Activated CD4-positive, alpha-beta T cell treated with anti-CD3 and anti-CD28 coated beads for 1 hour (primary cell): ENCODE measurements around the gene SPECC1L.
"Not testable (repeated sequence)": the region's sequence is repeated elsewhere in the genome, so short reads cannot be mapped to it uniquely, and the experiment has no call there.

Experiments used
- DNase-seq: peaks from one replicate; pipeline ENCODE4 v3.0.0-alpha.2; 2020

SPECC1L gene

DNA sequence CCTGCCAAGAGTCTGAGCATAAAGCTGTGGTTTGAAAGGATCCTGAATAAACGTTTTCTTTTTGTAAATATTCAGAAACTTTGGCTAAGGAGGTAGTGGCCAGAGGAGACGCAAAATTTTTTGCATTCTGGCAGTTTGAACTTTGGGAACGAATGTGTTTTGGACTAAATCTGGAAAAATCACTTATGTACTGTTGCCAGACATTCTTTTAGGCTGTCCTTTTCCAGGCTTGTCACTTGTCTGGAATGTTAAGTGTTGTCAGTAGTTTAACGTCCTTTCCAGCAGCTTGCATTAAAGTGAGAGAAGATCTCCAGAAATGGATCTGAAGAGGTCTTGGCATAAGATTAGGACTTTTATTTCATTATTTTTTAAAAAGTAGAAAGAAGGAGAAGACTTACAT lies 18.5 kb downstream of the SPECC1L start:
- no peak for DNase-seq

DNA sequence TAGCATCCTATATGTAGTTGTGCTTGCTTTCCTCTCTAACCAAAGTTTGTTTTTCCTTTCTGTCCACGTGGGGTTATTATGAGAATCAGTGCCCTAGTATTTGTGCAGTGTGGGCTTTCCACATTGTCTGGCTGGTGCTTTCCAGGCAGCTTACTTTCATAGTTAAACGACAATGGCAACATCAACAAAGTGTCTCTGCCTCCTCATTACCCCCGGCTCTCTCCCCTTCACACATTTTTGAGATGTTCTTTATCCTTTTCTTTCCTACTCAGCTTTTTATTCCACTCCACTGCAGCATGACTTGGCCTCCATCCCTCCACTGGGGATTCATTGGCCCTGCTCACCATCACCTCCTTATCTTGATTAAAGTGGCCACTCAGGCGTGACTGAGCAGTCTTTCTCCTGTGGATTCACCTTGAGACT lies 19.1 kb downstream of the SPECC1L start:
- DNase-seq: no peak

DNA sequence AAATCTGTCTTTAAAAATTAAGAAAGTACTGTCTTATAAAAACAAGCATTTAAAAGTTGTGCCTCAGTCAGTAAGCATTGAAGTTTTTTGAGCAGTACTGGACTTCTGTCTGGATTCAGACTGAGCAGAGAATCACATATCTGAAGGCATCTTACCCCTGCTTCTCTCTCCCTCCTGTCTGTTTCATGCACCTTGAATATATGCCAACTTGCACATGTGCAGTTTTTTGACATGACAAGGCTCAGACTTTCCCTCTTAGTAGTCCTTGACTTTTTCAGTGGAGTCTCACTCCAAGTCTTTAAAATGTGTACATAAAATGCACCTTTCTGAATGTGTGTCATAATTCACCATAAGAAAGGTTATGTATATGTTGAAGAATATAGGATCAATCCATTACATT lies 19.8 kb downstream of the SPECC1L start:
- no peak for DNase-seq

DNA sequence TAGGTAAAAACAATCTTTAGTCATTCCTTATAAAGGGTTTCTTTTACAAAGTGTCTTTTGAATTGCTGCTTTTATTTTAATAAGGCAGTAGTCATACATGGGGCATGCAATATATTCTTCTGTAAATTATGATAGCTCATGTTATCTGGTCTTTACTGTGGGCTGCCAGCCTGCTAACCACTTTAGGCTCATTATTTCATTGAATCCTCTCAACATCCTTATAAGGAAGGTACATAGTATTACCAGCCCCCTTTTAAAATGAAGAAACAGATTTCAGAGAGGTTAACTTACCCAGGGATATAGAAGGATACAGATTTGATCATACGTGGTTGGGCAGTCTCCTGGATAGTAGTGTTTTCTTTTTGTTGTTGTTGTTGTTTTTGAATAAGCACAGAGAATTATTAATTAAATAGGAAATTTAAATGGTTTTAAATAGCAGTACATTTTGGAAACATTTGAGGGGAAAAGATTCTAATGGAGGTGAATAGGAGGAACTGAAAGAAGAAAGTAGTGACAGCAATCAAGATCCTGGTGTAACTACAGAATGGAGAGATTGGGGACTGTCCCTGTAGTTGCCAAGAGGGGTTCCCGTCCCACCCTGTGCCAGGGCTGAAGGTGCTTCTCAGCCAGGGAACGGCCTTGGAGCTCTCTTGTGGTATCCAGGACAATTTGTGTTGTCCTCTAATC lies 21.0 kb downstream of the SPECC1L start:
- DNase-seq: no peak

DNA sequence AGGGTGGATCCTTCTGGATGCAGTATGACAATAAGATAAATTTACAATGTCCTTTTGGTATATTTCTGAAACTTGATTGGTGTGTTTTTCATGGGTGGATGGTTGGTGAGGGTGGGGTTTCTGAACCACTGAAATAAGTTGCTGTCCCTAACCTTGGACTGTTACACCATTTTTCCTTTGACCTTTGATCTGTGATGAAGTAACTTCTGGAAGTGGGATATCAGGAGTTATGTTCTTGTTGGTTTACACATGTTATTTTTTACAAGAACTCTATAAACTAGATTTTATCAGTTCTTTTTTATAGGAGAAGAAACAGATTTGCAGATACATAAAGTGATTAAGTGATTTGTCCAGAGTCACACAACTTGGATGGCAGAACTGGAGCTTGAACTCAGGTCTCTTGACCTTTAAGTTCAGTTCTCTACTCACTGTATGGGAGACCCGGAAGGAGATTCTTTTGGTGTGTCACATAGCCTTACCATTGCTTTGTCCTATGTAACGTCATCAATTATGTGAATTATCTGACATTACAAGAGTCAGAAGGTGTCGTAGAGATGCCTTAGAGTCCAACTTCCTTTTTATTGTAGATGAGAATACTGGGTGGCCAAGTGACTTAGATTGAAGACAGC lies 21.7 kb downstream of the SPECC1L start:
- not testable (repeated sequence) for DNase-seq

DNA sequence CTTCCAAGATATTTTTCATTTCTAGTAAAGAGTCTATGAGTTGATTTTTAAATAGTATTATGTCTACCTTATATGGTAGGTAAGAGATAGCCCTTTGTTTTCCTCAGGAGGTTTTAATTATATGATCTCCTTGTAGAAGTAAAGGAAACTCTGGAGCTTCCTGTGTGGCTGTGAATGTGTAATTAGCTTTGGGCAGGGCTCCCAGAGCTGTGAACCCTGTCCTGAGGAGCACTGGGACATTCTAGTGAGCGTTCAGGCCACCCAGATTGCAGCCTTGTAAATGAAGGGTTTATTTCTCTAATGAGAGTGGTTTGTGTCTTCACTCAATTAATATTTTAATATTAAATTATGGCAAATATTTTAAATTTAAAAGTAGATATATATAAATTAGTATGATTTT lies 24.3 kb downstream of the SPECC1L start:
- not testable (repeated sequence) for DNase-seq

DNA sequence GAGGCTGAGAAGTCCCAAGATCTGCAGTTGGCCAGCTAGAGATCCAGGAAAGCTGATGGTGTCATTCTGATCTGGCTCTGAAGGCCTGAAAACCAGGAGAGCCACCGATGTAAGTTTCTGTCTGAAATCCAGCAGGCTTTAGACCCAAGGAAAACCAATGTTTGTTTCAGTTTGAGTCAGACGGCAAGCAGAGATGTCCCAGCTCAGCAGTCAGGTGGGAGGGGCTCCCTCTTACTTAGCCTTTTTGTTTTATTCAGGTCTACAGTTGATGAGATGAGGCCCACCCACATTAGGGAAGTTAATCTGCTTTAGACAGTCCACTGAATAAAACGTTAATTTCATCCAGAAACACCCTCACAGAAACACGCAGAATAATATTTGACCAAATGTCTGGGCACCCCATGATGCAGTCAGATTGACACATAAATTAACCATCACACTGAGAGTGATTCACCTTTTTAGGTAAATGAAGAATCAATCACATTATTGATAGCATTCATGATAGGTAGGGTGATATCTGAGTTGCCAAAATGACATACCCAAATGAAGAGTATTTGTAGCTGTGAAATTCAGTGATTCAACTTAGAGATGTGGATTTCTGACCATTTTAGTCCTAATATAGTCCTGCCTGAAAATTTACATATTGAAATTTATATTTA lies 28.0 kb downstream of the SPECC1L start:
- DNase-seq: not testable (repeated sequence)

DNA sequence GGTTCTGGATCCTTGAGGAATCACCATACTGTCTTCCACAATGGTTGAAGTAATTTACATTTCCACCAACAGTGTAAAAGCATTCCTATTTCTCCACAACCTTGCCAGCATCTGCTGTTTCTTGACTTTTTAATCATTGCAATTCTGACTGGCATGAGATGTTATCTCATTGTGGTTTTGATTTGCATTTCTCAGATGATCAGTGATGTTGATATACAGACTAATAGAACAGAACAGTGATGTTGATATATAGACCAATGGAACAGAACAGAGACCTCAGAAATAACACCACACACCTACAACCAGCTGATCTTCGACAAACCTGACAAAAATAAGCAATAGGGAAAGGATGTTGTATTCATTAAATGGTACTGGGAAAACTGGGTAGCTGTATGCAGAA lies 29.9 kb downstream of the SPECC1L start:
- not testable (repeated sequence) for DNase-seq

DNA sequence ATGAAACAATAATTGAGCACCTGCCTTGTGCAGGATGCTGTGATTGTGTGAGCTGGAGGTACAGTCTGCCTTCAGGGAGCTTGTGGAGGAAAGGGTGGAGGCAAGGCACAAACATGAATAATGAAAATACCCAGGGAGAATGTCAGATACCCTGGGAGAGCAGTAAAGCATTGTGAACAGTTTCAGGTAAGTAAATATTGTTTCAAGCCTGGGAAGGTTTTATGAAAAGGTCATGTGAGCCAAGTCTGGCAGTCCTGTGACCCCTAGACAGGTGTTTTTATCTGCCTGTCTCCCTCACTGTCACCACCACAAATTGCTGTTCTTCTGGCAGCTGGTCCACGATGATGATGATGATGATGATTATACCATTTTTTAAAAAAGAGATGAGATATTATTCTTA lies 32.0 kb downstream of the SPECC1L start:
- DNase-seq: no peak

DNA sequence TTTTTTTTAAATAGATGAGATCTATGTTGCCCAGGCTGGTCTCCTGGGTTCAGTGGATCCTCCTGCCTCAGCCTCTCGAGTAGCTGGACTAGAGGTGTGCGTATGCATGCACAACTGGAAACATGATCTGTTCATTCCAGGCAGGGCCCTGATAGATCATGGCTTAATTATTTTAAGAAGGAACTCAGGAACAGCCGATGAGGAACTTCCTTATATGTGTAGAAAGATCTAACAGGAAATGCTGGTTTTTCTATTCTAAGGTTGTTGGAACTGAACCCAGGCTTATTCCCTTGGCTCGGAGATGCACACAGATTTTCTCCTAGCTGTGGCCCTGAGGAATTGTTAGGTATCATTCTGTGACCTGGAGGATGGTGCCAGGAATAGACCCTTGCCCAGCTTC lies 32.4 kb downstream of the SPECC1L start:
- no peak for DNase-seq

DNA sequence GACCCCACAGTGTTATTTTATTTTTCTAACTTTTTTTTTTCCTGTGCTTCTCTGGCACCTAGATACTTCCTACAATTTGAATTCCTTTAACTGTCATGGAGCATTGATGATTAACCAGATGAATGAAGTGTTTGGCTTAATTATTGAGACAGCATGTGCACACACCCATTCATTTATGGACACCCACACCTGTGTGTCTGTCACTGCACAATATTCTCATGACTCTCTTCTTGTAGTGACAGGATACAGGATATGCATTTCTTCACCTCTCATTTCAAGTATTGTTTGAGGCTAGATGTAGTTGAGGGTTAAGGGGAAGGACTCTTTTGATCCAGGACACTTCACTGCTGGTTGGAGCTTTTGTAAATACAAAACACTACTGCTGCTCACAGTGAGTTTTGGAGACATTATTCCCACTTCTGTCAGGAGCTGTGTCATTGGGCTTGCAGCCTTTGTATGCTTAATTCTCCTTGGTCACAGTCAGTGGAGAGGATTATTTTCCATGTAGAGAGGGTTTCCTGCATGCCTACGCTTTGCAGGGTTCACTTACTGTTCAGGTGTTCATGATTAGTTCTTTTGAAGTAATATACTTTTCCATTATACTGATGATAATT lies 33.5 kb downstream of the SPECC1L start:
- no peak for DNase-seq

DNA sequence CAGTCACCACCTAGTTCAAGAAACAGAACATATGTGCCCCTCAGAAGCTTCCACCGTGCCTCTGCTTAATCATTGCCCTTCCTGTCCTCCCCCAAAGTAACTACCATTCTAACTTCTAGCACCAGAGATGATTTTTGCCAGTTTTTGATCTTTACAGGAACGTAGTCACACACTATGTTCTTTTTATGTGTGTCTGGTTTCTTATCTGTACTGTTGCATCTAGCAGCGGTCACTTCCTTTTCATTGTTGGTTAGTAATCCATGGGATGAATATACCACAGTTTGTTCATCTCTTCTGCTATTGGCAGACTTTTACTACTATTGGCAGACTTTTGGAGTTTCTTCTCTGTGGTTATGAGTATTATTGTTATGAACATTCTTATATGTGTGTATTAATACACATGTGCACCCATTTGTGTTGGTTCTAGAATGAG lies 34.6 kb downstream of the SPECC1L start:
- DNase-seq: no peak

DNA sequence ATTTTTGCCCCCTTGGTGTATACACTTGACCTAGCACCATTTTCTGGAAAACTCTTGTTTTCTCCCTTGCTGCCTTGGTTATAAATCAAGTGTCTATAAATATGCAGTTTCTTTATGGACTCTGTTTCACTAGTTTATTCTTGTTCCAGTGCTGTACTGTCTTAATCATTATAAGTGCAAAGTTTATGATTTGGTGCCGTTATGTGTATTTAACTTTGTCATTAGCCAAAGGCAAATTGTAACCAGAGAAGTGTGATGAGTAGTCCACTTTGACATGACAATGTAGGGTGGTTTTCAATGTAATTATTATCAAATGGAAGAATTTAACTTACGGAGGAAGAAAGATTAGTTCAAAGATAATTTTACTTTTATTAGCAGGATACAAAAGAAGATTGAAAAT lies 40.3 kb downstream of the SPECC1L start:
- no peak for DNase-seq

DNA sequence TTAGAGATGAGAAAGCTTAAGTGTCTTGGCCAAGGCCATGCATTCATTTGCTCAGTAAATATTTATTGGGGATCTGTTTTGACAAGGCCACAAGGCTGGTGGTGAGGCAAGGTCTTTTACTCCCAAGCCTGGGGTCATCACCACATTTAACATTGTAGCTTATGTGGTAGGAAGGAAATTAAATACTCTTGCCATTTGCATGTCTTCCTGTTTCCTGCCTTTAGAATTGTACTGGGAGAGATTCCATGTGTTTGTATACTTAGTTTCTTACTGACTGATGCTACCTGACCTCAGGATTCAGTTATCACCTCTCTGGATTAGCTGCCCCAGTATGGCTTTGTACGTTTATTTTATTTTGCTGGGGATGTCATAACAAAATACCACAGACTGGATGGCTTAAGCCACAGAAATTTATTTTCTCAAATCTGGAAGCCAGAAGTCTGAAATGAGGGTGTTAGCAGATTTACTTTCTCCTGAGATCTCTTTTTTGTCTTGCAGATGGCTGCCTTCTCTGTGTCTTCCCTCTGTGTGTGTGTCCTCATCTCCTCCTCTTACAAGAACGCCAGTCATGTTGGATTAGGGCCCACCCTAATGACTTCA lies 44.8 kb downstream of the SPECC1L start:
- no peak for DNase-seq

DNA sequence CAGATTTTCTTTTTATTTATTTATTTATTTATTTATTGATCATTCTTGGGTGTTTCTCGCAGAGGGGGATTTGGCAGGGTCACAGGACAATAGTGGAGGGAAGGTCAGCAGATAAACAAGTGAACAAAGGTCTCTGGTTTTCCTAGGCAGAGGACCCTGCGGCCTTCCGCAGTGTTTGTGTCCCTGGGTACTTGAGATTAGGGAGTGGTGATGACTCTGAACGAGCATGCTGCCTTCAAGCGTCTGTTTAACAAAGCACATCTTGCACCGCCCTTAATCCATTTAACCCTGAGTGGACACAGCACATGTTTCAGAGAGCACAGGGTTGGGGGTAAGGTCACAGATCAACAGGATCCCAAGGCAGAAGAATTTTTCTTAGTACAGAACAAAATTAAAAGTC lies 45.6 kb downstream of the SPECC1L start:
- not testable (repeated sequence) for DNase-seq

DNA sequence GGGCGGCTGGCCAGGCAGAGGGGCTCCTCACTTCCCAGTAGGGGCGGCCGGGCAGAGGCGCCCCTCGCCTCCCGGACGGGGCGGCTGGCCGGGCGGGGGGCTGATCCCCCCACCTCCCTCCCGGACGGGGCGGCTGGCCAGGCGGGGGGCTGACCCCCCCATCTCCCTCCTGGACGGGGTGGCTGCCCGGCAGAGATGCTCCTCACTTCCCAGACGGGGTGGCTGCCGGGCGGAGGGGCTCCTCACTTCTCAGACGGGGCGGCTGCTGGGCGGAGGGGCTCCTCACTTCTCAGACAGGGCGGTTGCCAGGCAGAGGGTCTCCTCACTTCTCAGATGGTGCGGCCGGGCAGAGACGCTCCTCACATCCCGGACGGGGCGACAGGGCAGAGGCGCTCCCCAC lies 46.9 kb downstream of the SPECC1L start:
- not testable (repeated sequence) for DNase-seq

DNA sequence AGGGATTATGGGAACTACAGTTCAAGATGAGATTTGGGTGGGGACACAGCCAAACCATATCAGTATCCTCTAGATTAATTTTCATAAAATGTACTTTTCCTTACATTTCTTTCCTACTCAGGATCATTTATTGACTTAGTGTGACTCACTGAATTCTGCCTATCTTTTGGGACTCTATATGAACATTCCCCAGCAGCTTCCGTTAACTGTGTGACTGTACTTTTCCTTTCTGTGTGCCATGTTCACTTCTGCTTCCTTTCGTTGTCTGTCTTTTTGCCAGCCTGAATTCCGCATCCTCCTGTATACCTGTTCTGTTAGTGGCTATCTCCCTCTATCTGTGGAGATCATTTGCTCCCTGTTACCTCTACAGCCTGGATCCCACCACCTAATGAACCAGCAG lies 48.8 kb downstream of the SPECC1L start:
- no peak for DNase-seq

DNA sequence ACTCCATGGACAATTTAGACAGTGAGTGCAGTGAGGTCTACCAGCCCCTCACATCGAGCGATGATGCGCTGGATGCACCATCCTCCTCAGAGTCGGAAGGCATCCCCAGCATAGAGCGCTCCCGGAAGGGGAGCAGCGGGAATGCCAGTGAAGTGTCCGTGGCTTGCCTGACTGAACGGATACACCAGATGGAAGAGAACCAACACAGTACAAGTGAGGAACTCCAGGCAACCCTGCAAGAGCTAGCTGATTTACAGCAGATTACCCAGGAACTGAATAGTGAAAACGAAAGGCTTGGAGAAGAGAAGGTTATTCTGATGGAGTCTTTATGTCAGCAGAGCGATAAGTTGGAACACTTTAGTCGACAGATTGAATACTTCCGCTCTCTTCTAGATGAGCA lies 51.4 kb downstream of the SPECC1L start:
- no peak for DNase-seq

DNA sequence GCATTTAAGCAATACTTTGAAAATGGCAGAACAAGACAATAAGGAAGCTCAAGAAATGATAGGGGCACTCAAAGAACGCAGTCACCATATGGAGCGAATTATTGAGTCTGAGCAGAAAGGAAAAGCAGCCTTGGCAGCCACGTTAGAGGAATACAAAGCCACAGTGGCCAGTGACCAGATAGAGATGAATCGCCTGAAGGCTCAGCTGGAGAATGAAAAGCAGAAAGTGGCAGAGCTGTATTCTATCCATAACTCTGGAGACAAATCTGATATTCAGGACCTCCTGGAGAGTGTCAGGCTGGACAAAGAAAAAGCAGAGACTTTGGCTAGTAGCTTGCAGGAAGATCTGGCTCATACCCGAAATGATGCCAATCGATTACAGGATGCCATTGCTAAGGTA lies 51.9 kb downstream of the SPECC1L start:
- no peak for DNase-seq

DNA sequence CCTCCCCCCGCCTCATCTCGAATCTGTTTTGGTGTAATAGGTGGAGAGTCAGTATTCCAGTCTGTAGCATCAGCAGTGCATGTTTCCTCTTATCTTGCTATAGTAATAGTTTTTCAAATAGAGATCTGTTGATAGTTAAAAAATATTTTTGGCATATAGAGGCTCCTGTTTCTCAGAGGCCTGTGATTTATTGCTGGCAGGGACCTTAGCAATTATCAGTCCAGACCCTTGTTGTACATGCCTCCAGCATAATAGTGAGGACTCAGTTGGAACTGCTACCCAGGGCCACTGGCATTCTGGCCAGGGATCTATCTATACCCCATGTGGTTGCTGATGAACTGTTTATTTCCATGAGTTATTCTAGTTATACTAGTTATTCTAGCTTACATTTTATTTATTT lies 52.6 kb downstream of the SPECC1L start:
- no peak for DNase-seq

DNA sequence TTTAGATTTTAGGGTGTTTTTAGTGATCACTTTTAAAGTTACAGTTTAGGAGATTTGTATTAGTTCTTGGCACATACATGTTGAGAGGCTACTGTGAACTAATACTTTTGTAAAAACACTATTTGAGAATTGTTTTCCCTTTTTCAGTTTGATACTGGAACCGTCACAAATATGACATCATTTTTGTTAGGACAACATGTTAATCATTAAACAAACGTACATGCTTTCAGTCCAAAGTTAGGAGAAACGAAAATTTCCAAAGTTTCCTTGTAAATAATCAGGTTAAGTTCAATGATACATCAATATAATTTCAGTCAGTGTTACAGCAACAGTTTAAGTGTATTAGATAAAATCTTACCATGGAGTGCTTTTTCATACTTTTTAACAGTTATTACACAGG lies 53.1 kb downstream of the SPECC1L start:
- DNase-seq: no peak

DNA sequence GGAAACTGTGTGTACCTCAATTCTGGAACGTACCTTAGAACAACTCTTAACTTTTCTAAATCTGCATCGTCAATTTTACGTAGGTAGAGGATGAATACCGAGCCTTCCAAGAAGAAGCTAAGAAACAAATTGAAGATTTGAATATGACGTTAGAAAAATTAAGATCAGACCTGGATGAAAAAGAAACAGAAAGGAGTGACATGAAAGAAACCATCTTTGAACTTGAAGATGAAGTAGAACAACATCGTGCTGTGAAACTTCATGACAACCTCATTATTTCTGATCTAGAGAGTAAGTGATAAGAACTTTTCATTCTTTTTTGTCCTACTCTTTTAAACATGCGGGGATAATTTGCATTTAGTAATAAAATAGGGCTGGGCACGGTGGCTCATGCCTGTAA lies 53.5 kb downstream of the SPECC1L start:
- no peak for DNase-seq

DNA sequence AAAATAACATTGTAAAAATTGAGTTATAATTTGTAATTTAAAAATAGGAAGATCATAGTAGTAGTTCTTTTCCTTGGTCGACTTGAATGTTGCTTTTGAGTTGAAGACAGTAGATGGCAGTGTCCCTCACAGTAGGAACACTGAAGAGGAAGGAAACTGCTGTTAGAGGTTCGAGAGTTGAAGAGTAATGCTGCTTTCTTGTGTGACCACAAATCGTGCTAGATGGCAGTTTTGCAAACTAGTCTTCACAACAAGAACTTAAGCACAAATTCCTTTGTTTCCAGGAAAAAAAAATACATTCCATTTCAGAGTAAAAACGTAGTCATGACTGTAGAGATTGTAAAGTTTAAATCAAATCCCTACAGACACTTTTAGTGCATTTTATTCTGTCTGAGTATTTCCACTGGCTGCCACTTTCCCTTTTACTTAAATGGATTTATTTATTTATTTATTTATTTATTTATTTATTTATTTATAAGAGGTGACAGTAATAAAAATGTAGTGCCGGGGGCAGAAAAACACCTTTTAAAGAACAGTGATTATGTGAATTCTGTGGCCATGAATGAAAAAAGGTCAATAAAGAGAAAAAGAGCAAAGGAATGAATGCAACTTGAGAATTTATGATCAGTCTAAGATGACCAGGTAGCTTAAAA lies 54.6 kb downstream of the SPECC1L start:
- DNase-seq: no peak
